Spleen (tissue), 11 donors: ENCODE measurements around the gene N4BP2L1. TPM values are rescaled to one million over a fixed set of nuclear protein-coding genes. Genes with fewer than 3 reads are reported as not detected.

Experiments used
- DNase-seq: peaks from one replicate; pipeline ENCODE4 v3.0.0-alpha.2; 2020
- H3K27ac ChIP-seq, 8 donors: fragments of 200-600 bp; sonication (generic) in 7 of 8; 1 replicate in 4 of 8; 2 replicates in 4 of 8; pipeline versions ENCODE4 v1.5.0 to v1.8.0; 2016 to 2021; ENCODE audit warnings: inconsistent platforms in 4 of 8, mild to moderate bottlenecking in 4 of 8, moderate library complexity in 1 of 8
- H3K27me3 ChIP-seq, 7 donors: fragments of 200-600 bp; sonication (generic) in 6 of 7; replicated peaks in 1 of 7; 1 replicate in 4 of 7; 2 replicates in 3 of 7; pipeline versions ENCODE4 v1.5.0 to v1.8.0; 2016 to 2021; ENCODE audit warnings: inconsistent platforms in 3 of 7, mild to moderate bottlenecking in 1 of 7
- H3K36me3 ChIP-seq, 6 donors: fragments of 200-600 bp; sonication (generic) in 5 of 6; 1 replicate in 4 of 6; 2 replicates in 2 of 6; pipeline versions ENCODE4 v1.5.0 to v1.8.0; 2016 to 2021; ENCODE audit warnings: inconsistent platforms in 2 of 6
- H3K4me1 ChIP-seq, 6 donors: fragments of 200-600 bp; sonication (generic) in 5 of 6; 1 replicate in 3 of 6; 2 replicates in 3 of 6; pipeline versions ENCODE4 v1.5.0 to v1.8.0; 2016 to 2021; ENCODE audit warnings: inconsistent platforms in 3 of 6
- H3K4me3 ChIP-seq, 8 donors: fragments of 200-600 bp; sonication (generic) in 7 of 8; 1 replicate in 4 of 8; 2 replicates in 4 of 8; pipeline versions ENCODE4 v1.5.0 to v1.8.0; 2016 to 2021; ENCODE audit warnings: inconsistent platforms in 4 of 8, mild to moderate bottlenecking in 4 of 8, moderate library complexity in 2 of 8
- H3K9me3 ChIP-seq, 8 donors: fragments of 200-600 bp; sonication (generic) in 7 of 8; 1 replicate in 4 of 8; 2 replicates in 4 of 8; pipeline versions ENCODE4 v1.5.0 to v1.8.0; 2016 to 2021; ENCODE audit warnings: inconsistent platforms in 4 of 8
- CTCF ChIP-seq, 11 experiments: fragments of 200-600 bp in 7 of 11; fragments of 450-650 bp in 4 of 11; sonication (generic) in 4 of 11; IDR thresholded peaks in 8 of 11; conservative IDR thresholded peaks in 3 of 11; 1 replicate in 7 of 11; 2 replicates in 4 of 11; pipeline versions ENCODE4 v1.4.0 to v1.8.0; 2016 to 2021; ENCODE audit warnings: antibody characterized with exemption in 11 of 11, inconsistent platforms in 4 of 11, mild to moderate bottlenecking in 1 of 11
- POLR2A ChIP-seq, 3 donors: fragments of 450-650 bp; IDR thresholded peaks; one replicate each; pipeline ENCODE4 v1.5.1; 2017; ENCODE audit warnings: antibody characterized with exemption in 3 of 3, mild to moderate bottlenecking in 1 of 3
- POLR2AphosphoS5 ChIP-seq, 3 donors: sonication (generic); formaldehyde crosslinking; IDR thresholded peaks; one replicate each; pipeline ENCODE4 v1.5.1; 2017; ENCODE audit warnings: antibody characterized with exemption in 3 of 3
- WGBS, 5 donors: extraction: QIAGEN DNeasy Blood & Tissue Kit in 3 of 5; methylation state at CpG; one replicate each; pipeline versions ENCODE4 v1.1.5 to v1.1.7; 2013 to 2018; 5-methylcytosine and 5-hydroxymethylcytosine counted together
- intact Hi-C: fragments of 100-400 bp; cut with DNase I; formaldehyde crosslinking; loops from one replicate; pipeline ENCODE4 v1.15.0; 2023; ENCODE audit warnings: low total_unique reads
- polyA plus RNA-seq, 3 donors: library from polyadenylated mRNA; stranded (reverse); fragments of 200-250 nt; gene quantifications; one replicate each; pipeline ENCODE4 v1.2.1, GENCODE V29; 2013
- total RNA-seq, 7 donors: library from RNA; depleted of rRNA in 3 of 7; stranded (reverse); fragments of >200 nt in 3 of 7; fragmentation: NEBNext Ultra II Directional in 4 of 7; extraction: Animal tissue kit (Norgen Biotek cat#: 25700) in 4 of 7; gene quantifications; one replicate each; pipeline versions ENCODE4 v1.1.0 to v1.2.1, GENCODE V29; 2016 to 2021
- donor health status: healthy with polysubstance abuse.
- donor health status: DM: no; HTN: no; CAD: no; lungs with moderate emphysema.
- donor health status: DM: no; HTN: no; CAD: no.
- donor health status: Bipolar disorder and iron deficiency.
- donor health status: healthy.
- donor health status: DM: no; HTN: no; CAD: no.
- donor health status: DM: yes; HTN: yes; CAD: no.

Gene N4BP2L1
- total and polyA plus RNA-seq, 10 donors = 28.3 to 57.4 (median 39.9) TPM

- Histone ChIP-seq H3K27ac (peak overlapping the region in 2 of 8 donors; percentile 7 to 50), H3K4me1 (peaks cover 0 to 6% (median 0%) of the 10 kb centered on the region in 6 donors), H3K4me3 (no peak overlapping the region), H3K36me3 (peaks cover 0 to 66% (median 7%) of the 10 kb centered on the region in 6 donors), H3K9me3 (peaks cover 2 to 47% (median 42%) of the 10 kb centered on the region in 8 donors), H3K27me3 (no peaks in the 10 kb centered on the region)
- intact Hi-C loops = no loop called here
- TF ChIP-seq CTCF (IDR thresholded peaks at IDR 0.05 in 8 of 11, conservative IDR thresholded peaks at IDR 0.05 in 3 of 11) = no peak
- TF ChIP-seq POLR2A (IDR thresholded peaks at IDR 0.05) = no peak
- no peak for TF ChIP-seq POLR2AphosphoS5 (IDR thresholded peaks at IDR 0.05)
- WGBS, 5 donors = 55 to 91% (median 76%) methylated on average over 1 of the region's 1 CpG
- no peak for DNase-seq
These were observed 26.1 kb upstream of the N4BP2L1 start for GRCh38 chr13:32453981-32454380.

- H3K27ac ChIP-seq = no peak overlapping the region
- 98 to 100% (median 98%) methylated on average over 1 of the region's 1 CpG for WGBS, 5 donors
- peaks cover 0 to 13% (median 10%) of the 10 kb centered on the region in 8 donors for H3K9me3 ChIP-seq
- TF ChIP-seq POLR2AphosphoS5 (IDR thresholded peaks at IDR 0.05) = no peak
- TF ChIP-seq POLR2A (IDR thresholded peaks at IDR 0.05) = no peak
- TF ChIP-seq CTCF (IDR thresholded peaks at IDR 0.05 in 8 of 11, conservative IDR thresholded peaks at IDR 0.05 in 3 of 11) = no peak
- H3K27me3 ChIP-seq = no peaks in the 10 kb centered on the region
- intact Hi-C loops = no loop called here
- no peak for DNase-seq
- peaks cover 0 to 22% (median 4%) of the 10 kb centered on the region in 6 donors for H3K4me1 ChIP-seq
- H3K4me3 ChIP-seq = no peak overlapping the region
- peaks cover 0 to 28% (median 0%) of the 10 kb centered on the region in 6 donors for H3K36me3 ChIP-seq
These were observed 21.0 kb upstream of the N4BP2L1 start for GRCh38 chr13:32448972-32449371.

GRCh38 chr13:32447894-32448623 lies 20.1 kb upstream of the N4BP2L1 start:
- H3K27ac ChIP-seq = no peak overlapping the region
- no peaks in the 10 kb centered on the region for H3K27me3 ChIP-seq
- no peak for DNase-seq
- no peak for TF ChIP-seq POLR2AphosphoS5 (IDR thresholded peaks at IDR 0.05)
- no peak for TF ChIP-seq POLR2A (IDR thresholded peaks at IDR 0.05)
- TF ChIP-seq CTCF (IDR thresholded peaks at IDR 0.05 in 8 of 11, conservative IDR thresholded peaks at IDR 0.05 in 3 of 11) = no peak
- no peak overlapping the region for H3K4me3 ChIP-seq
- intact Hi-C loops = no loop called here
- H3K9me3 ChIP-seq = peaks cover 0 to 13% (median 10%) of the 10 kb centered on the region in 8 donors
- H3K36me3 ChIP-seq = peaks cover 0 to 25% (median 0%) of the 10 kb centered on the region in 6 donors
- H3K4me1 ChIP-seq = peaks cover 0 to 23% (median 13%) of the 10 kb centered on the region in 6 donors

GRCh38 chr13:32446773-32447465 lies 19.0 kb upstream of the N4BP2L1 start:
- H3K9me3 ChIP-seq = peaks cover 0 to 8% (median 6%) of the 10 kb centered on the region in 8 donors
- peaks cover 0 to 24% (median 13%) of the 10 kb centered on the region in 6 donors for H3K4me1 ChIP-seq
- H3K4me3 ChIP-seq = no peak overlapping the region
- 39 to 68% (median 54%) methylated on average over 2 of the region's 2 CpGs for WGBS, 5 donors
- peak overlapping the region in 2 of 8 donors; percentile 5 to 53 for H3K27ac ChIP-seq
- intact Hi-C loops = no loop called here
- DNase-seq = no peak
- no peaks in the 10 kb centered on the region for H3K27me3 ChIP-seq
- peaks cover 0 to 18% (median 0%) of the 10 kb centered on the region in 6 donors for H3K36me3 ChIP-seq
- TF ChIP-seq CTCF (IDR thresholded peaks at IDR 0.05 in 8 of 11, conservative IDR thresholded peaks at IDR 0.05 in 3 of 11) = no peak
